ENCODE results near the gene PAX8. TPM values are rescaled to one million over a fixed set of nuclear protein-coding genes. Genes with fewer than 3 reads are reported as not detected.

Gene PAX8
- total RNA-seq, 2 donors from 2014 or later = 1.1 to 1.9 TPM

DNA sequence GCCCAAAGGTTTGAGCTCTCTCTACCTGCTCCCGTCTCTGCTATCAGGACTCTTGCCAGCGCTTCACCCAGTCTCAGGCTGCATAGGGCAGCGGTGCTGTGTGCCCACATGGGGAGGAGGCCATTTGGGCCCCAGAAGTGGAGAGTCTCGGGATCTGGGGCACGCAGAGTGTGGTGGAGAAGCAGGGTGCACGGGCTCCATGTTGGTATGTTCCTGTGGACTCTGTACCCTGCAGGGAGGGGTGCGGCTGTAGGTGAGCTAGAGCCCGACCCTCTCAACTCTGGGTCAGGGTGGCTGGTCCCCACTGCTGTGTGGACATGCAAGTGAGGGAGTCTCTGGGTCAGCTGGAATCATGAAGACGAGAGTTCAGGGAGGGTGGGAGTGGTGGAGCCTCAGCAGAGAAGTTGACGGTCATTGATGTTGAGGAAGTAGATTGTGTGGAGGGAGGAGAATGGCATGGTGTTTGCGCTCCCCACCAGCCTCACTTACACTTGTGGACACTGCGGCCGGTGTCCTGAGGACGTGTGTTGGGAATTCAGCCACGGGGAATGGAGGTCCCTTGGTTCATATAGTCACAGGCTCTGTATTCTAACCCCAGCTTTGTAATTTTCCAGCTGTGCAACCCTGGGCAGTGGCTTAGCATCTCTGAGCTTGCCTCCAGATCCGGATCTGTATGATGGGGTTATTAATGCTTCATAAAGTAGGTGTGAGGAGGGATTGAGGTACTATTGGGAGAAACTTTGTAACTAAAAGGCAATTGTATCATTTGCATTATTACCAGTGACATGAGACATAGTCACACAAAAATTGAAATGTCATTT lies 105.8 kb downstream of the PAX8 start:
- intact Hi-C loops (cut with DNase I) = no loop called here
- TF ChIP-seq, protein P1, sequence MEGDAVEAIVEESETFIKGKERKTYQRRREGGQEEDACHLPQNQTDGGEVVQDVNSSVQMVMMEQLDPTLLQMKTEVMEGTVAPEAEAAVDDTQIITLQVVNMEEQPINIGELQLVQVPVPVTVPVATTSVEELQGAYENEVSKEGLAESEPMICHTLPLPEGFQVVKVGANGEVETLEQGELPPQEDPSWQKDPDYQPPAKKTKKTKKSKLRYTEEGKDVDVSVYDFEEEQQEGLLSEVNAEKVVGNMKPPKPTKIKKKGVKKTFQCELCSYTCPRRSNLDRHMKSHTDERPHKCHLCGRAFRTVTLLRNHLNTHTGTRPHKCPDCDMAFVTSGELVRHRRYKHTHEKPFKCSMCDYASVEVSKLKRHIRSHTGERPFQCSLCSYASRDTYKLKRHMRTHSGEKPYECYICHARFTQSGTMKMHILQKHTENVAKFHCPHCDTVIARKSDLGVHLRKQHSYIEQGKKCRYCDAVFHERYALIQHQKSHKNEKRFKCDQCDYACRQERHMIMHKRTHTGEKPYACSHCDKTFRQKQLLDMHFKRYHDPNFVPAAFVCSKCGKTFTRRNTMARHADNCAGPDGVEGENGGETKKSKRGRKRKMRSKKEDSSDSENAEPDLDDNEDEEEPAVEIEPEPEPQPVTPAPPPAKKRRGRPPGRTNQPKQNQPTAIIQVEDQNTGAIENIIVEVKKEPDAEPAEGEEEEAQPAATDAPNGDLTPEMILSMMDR (IDR thresholded peaks at IDR 0.05) = no peak
- H3K27me3 ChIP-seq = no peaks in the 10 kb centered on the region
- no peaks in the 10 kb centered on the region for H3K9me3 ChIP-seq
- H3K36me3 ChIP-seq = no peaks in the 10 kb centered on the region
- peak overlapping the region; percentile 12 for H3K27ac ChIP-seq
- no peak overlapping the region for H3K4me3 ChIP-seq
- no peak overlapping the region for H3K9ac ChIP-seq (ENCODE audit: low read depth in 2 of 2, low read length in 2 of 2)
- H3K4me1 ChIP-seq = no peaks in the 10 kb centered on the region
- DNase-seq = no peak

DNA sequence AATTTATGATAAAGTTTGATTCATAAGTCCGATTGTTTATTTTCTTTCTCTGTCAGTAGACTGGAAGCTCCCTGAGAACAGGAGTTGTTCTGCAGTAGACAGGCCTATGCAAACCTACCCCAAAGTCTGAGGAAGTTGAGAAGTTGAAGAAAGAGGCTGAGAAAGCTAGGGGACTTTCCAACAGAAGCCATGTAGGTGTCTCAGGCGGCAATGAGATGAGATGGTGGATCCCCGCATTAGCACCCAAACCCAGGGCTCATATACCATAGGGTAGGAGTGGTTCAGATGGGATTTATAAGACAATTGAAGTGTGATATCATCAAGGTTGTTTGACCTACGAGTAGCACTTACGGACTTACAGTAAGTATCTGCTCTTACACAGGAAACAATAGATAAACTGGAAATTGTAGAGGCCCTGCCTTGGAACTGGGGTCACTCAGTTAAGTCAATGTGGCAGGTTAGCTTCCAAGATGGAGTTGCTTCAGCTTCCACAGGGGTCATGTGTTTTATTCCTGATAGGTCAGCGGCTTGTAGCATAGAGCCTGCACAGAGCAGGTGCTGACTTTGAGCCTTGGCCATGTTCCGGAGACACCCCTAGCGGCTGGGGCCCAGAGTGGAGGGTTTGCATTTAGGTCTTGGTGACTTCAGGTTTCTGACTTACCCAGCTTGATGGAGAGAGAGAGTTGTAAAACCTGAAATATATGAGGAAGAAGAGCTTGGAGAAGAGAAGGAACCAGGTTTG lies 107.2 kb downstream of the PAX8 start:
- Histone ChIP-seq H3K27ac (no peak overlapping the region), H3K36me3 (no peaks in the 10 kb centered on the region), H3K4me1 (no peaks in the 10 kb centered on the region), H3K27me3 (no peaks in the 10 kb centered on the region), H3K4me3 (no peak overlapping the region), H3K9ac (ENCODE audit: low read depth in 2 of 2, low read length in 2 of 2) (no peak overlapping the region), H3K9me3 (no peaks in the 10 kb centered on the region)
- no peak for DNase-seq
- intact Hi-C loops (cut with DNase I) = no loop called here
- TF ChIP-seq, protein P1 (IDR thresholded peaks at IDR 0.05) = no peak

DNA sequence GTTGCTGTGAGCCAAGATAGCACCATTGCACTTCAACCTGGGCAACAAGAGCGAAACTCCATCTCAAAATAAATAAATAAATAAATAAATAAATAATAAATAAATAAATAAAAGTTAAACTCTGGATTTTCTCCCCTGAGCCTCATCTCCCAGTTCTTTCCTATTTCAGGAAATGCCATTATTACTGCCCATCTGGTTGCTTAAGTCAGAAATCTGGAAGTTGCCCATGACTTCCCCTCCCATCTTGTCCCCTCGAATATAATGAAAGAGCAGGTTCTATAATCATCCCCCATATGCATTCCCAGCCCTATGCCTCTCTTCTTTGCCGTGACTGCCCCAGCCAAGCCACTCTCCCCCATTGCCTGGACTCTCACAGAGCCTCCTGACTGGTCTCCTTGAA lies 109.1 kb downstream of the PAX8 start:
- TF ChIP-seq, protein P1 (IDR thresholded peaks at IDR 0.05) = no peak
- no peaks in the 10 kb centered on the region for H3K9me3 ChIP-seq
- no peaks in the 10 kb centered on the region for H3K4me1 ChIP-seq
- no peak for DNase-seq
- no peak overlapping the region for H3K9ac ChIP-seq (ENCODE audit: low read depth in 2 of 2, low read length in 2 of 2)
- intact Hi-C loops (cut with DNase I) = no loop called here
- H3K27ac ChIP-seq = no peak overlapping the region
- no peak overlapping the region for H3K4me3 ChIP-seq
- no peaks in the 10 kb centered on the region for H3K36me3 ChIP-seq
- H3K27me3 ChIP-seq = no peaks in the 10 kb centered on the region

DNA sequence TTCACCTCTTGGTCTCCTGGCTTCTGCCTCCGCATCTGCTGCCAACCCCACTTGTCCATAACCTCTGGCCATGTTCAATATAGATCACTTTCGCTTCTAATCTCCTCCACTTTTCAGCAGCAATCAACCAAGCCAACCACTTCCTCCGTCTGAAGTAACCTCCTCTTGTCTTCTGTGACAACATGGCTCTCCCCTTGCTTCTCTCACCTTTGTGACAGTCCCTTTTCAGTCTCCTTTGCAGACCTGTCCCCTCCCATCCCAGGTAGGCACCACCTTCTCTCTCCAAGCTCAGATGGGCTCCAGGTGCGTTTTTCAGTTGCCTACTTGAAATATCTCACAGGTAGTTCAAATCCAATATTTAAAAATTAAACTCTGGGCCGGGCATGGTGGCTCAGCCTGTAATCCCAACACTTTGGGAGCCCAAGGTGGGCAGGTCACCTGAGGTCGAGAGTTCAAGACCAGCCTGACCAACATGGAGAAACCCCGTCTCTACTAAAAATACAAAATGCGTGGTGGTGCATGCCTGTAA lies 109.7 kb downstream of the PAX8 start:
- Histone ChIP-seq H3K9me3 (no peaks in the 10 kb centered on the region), H3K36me3 (no peaks in the 10 kb centered on the region), H3K4me1 (no peaks in the 10 kb centered on the region), H3K9ac (ENCODE audit: low read depth in 2 of 2, low read length in 2 of 2) (no peak overlapping the region), H3K4me3 (no peak overlapping the region), H3K27ac (no peak overlapping the region), H3K27me3 (no peaks in the 10 kb centered on the region)
- TF ChIP-seq, protein P1 (IDR thresholded peaks at IDR 0.05) = no peak
- no peak for DNase-seq
- intact Hi-C loops (cut with DNase I) = no loop called here

DNA sequence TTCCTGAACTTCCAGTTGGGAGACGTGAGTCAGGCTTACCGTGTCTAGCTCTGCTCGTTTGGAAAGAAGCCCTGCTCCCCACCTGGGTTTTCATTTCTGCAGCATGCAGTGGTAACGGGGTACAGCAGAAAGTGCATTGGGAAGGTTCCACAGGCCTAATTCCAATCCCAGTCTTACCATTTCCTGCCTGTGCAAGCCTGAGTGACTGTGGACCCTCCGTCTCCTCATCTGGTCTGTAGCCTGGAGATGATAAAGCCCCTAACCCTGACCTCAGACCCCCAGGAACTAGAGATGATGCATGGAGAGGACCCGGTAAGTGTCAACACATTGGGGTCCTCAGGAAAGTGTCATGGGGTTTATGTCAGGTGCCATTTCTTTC lies 110.8 kb downstream of the PAX8 start:
- Histone ChIP-seq H3K27me3 (no peaks in the 10 kb centered on the region), H3K4me3 (no peak overlapping the region), H3K9ac (ENCODE audit: low read depth in 2 of 2, low read length in 2 of 2) (peak overlapping the region in 1 of 2 donors; percentile 46), H3K27ac (peak overlapping the region; percentile 68), H3K36me3 (no peaks in the 10 kb centered on the region), H3K9me3 (no peaks in the 10 kb centered on the region), H3K4me1 (no peaks in the 10 kb centered on the region)
- TF ChIP-seq, protein P1 (IDR thresholded peaks at IDR 0.05) = no peak
- peak; percentile 16 for DNase-seq
- intact Hi-C loops (cut with DNase I) = no loop called here
